Measurements from ENCODE around the gene GAB4.

GRCh38 chr22:17043521-17043920 lies 35.5 kb upstream of the GAB4 start:
- no peak for TF ChIP-seq CTCF (IDR thresholded peaks at IDR 0.05; ENCODE audit: poor library complexity)
- no peak for TF ChIP-seq EZH2 (IDR thresholded peaks at IDR 0.05; ENCODE audit: borderline replicate concordance)
- TF ChIP-seq EZH2phosphoT487 (IDR thresholded peaks at IDR 0.05; ENCODE audit: low read depth, severe bottlenecking, unreplicated experiment) = no peak

Measured in hepatocyte (in vitro differentiated cells).